ENCODE data around the gene CSNK2B.

Gene CSNK2B

DNA sequence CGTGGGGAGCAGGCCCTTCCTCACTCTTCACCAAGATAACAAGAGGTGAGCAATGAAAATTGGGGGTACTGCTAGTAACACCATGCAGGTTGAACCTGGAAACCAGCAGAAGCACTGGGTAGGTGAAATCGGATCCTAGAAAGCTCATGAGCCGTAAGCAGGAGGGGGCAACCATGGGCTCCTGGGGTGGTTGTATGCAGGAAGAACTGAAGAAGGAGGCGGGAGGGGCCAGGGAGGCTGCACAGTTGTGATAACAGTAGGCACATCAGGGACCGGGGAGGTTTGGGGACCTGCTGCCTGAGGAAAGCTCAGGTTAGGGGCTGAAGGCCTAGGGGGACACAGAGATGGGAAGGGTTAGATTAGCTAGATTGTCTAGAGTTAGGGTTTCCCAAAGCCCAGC is 20.6 kb downstream of the CSNK2B start:
- H3K27ac ChIP-seq (ENCODE audit: low read depth, low read length, poor library complexity, severe bottlenecking) = no peak overlapping the region
- H3K79me2 ChIP-seq (ENCODE audit: insufficient read depth, low read length) = no peaks in the 10 kb centered on the region
- no peaks in the 10 kb centered on the region for H3K9me2 ChIP-seq (ENCODE audit: low read depth, low read length)
- H3K4me2 ChIP-seq (ENCODE audit: low read length) = no peak overlapping the region
- no peak overlapping the region for H3K9ac ChIP-seq (ENCODE audit: low read length)
- H3F3A ChIP-seq (ENCODE audit: insufficient read depth, low read length) = no peaks in the 10 kb centered on the region
- peaks cover 9% of the 10 kb centered on the region for H3K4me1 ChIP-seq (ENCODE audit: insufficient read depth, low read length, severe bottlenecking)
- TF ChIP-seq, protein P1, sequence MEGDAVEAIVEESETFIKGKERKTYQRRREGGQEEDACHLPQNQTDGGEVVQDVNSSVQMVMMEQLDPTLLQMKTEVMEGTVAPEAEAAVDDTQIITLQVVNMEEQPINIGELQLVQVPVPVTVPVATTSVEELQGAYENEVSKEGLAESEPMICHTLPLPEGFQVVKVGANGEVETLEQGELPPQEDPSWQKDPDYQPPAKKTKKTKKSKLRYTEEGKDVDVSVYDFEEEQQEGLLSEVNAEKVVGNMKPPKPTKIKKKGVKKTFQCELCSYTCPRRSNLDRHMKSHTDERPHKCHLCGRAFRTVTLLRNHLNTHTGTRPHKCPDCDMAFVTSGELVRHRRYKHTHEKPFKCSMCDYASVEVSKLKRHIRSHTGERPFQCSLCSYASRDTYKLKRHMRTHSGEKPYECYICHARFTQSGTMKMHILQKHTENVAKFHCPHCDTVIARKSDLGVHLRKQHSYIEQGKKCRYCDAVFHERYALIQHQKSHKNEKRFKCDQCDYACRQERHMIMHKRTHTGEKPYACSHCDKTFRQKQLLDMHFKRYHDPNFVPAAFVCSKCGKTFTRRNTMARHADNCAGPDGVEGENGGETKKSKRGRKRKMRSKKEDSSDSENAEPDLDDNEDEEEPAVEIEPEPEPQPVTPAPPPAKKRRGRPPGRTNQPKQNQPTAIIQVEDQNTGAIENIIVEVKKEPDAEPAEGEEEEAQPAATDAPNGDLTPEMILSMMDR (IDR thresholded peaks at IDR 0.05; ENCODE audit: low read length) = no peak
- TF ChIP-seq EZH2 (IDR thresholded peaks at IDR 0.05; ENCODE audit: borderline replicate concordance, low read length) = no peak
- H4K20me1 ChIP-seq (ENCODE audit: insufficient read depth, low read length) = no peaks in the 10 kb centered on the region
- H2AFZ ChIP-seq (ENCODE audit: low read length) = no peak overlapping the region
- no peaks in the 10 kb centered on the region for H3K27me3 ChIP-seq (ENCODE audit: insufficient read depth, low read length)
- H3K4me3 ChIP-seq (ENCODE audit: low read depth, low read length, poor library complexity, severe bottlenecking) = no peak overlapping the region
- peaks cover 46% of the 10 kb centered on the region for H3K36me3 ChIP-seq (ENCODE audit: insufficient read depth, low read length)
- no peaks in the 10 kb centered on the region for H3K9me3 ChIP-seq (ENCODE audit: low read length)

DNA sequence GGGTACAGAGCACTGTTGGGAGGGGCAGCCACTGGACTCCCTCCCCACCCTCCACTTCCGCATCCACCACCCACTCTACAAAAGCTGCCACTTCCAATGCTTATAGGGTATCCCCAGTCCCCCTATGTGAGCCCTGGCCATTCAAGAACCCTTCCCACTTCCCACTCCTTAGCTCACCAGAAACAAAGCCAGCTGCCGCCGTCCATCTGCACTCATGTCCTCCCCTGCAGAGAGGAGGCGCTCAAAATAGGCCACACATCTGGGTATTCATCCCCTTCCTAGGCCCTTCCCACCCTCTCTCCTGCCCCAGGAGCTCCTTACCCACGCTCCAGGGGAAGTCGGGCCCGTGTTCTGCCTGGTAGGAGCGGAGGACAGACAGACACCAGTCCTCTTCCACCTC is 21.4 kb downstream of the CSNK2B start:
- peaks cover 49% of the 10 kb centered on the region for H3K36me3 ChIP-seq (ENCODE audit: insufficient read depth, low read length)
- H3K4me1 ChIP-seq (ENCODE audit: insufficient read depth, low read length, severe bottlenecking) = peaks cover 8% of the 10 kb centered on the region
- no peaks in the 10 kb centered on the region for H3K9me3 ChIP-seq (ENCODE audit: low read length)
- TF ChIP-seq, protein P1 (IDR thresholded peaks at IDR 0.05; ENCODE audit: low read length) = no peak
- TF ChIP-seq EZH2 (IDR thresholded peaks at IDR 0.05; ENCODE audit: borderline replicate concordance, low read length) = no peak
- no peak overlapping the region for H3K4me3 ChIP-seq (ENCODE audit: low read depth, low read length, poor library complexity, severe bottlenecking)
- H2AFZ ChIP-seq (ENCODE audit: low read length) = no peak overlapping the region
- H3K27ac ChIP-seq (ENCODE audit: low read depth, low read length, poor library complexity, severe bottlenecking) = no peak overlapping the region
- H3K79me2 ChIP-seq (ENCODE audit: insufficient read depth, low read length) = no peaks in the 10 kb centered on the region
- no peaks in the 10 kb centered on the region for H4K20me1 ChIP-seq (ENCODE audit: insufficient read depth, low read length)
- H3K27me3 ChIP-seq (ENCODE audit: insufficient read depth, low read length) = no peaks in the 10 kb centered on the region
- H3K9ac ChIP-seq (ENCODE audit: low read length) = no peak overlapping the region
- H3F3A ChIP-seq (ENCODE audit: insufficient read depth, low read length) = no peaks in the 10 kb centered on the region
- H3K4me2 ChIP-seq (ENCODE audit: low read length) = no peak overlapping the region
- H3K9me2 ChIP-seq (ENCODE audit: low read depth, low read length) = no peaks in the 10 kb centered on the region

DNA sequence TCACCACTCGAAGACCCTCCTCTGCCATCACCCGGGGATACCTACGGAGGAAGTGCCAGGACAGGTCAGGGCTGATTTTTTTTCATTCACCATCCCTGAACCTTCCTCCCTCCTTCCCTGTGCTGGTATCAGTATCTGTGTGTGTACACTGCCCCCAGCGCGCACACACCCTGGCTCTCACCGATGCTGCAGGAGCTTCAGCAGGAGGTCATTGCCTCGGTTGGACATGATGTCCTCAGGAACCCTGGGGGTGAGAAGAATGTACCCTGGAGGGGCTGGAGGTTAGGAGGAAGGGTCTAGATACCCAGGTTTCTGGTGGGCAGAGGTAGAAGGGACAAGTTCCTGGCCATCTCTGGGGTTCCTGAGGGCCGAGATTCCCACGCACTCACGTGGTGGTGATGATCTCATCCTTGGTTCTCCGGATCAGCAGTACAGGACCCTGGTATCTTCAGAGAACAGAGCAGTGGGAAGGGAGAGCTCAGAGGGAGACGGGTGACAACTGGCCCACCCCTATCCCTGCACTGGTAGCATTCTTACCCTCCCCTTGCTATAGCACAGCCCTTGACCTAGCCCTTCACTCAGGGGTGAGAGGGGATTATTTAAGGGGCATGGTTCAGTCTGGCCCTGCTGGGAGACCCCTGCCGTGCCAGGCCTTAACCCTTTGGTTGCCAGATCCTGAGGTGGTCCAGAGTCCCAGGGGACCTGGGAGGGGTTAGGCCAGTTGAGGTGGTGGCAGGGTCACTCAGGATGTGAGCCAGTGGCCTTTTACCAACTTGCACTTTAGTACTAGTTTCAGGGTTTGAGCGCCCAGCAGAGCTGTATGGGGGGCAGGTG is 22.2 kb downstream of the CSNK2B start:
- Histone ChIP-seq H3K9me2 (ENCODE audit: low read depth, low read length) (no peaks in the 10 kb centered on the region), H4K20me1 (ENCODE audit: insufficient read depth, low read length) (no peaks in the 10 kb centered on the region), H3F3A (ENCODE audit: insufficient read depth, low read length) (no peaks in the 10 kb centered on the region), H3K9ac (ENCODE audit: low read length) (no peak overlapping the region), H2AFZ (ENCODE audit: low read length) (no peak overlapping the region), H3K27ac (ENCODE audit: low read depth, low read length, poor library complexity, severe bottlenecking) (no peak overlapping the region), H3K9me3 (ENCODE audit: low read length) (no peaks in the 10 kb centered on the region), H3K4me1 (ENCODE audit: insufficient read depth, low read length, severe bottlenecking) (peaks cover 8% of the 10 kb centered on the region), H3K36me3 (ENCODE audit: insufficient read depth, low read length) (peaks cover 56% of the 10 kb centered on the region), H3K27me3 (ENCODE audit: insufficient read depth, low read length) (no peaks in the 10 kb centered on the region), H3K79me2 (ENCODE audit: insufficient read depth, low read length) (no peaks in the 10 kb centered on the region), H3K4me2 (ENCODE audit: low read length) (no peak overlapping the region), H3K4me3 (ENCODE audit: low read depth, low read length, poor library complexity, severe bottlenecking) (no peak overlapping the region)
- TF ChIP-seq, protein P1 (IDR thresholded peaks at IDR 0.05; ENCODE audit: low read length) = no peak
- no peak for TF ChIP-seq EZH2 (IDR thresholded peaks at IDR 0.05; ENCODE audit: borderline replicate concordance, low read length)
